ENCODE results near the gene BRD8.

GRCh38 chr5:138157626-138158025 is 20.8 kb downstream of the BRD8 start:
- TF ChIP-seq POLR2AphosphoS5 (IDR thresholded peaks at IDR 0.05; ENCODE audit: borderline replicate concordance, low read depth, low read length) (no peak), EZH2 (IDR thresholded peaks at IDR 0.05) (no peak), FOXP2 (optimal IDR thresholded peaks at IDR 0.05; ENCODE audit: control extremely low read depth, extremely low read length, insufficient read depth) (no peak)
